Activated naive CD4-positive, alpha-beta T cell treated with anti-CD3 and anti-CD28 coated beads, Interleukin-2, amount 50 U/mL, for 16 hours (primary cell): ENCODE data around the gene PLXND1.

Source experiments
- DNase-seq: peaks from one replicate; pipeline ENCODE4 v3.0.0-alpha.2; 2020

PLXND1 gene

GRCh38 chr3:129599073-129599472 is 7.4 kb downstream of the PLXND1 start:
- DNase-seq, result no peak

GRCh38 chr3:129598484-129598883 is 8.0 kb downstream of the PLXND1 start:
- no peak for DNase-seq

- DNase-seq, result no peak
Measured at GRCh38 chr3:129598000-129598381, 8.5 kb downstream of the PLXND1 start.

GRCh38 chr3:129597087-129597999 is 9.1 kb downstream of the PLXND1 start:
- DNase-seq, result no peak

- no peak for DNase-seq
Measured at GRCh38 chr3:129596194-129597086, 10.0 kb downstream of the PLXND1 start.

GRCh38 chr3:129595544-129596193 is 10.8 kb downstream of the PLXND1 start:
- DNase-seq, result no peak

- no peak for DNase-seq
Measured at GRCh38 chr3:129594907-129595390, 11.5 kb downstream of the PLXND1 start.

GRCh38 chr3:129594409-129594808 is 12.1 kb downstream of the PLXND1 start:
- DNase-seq, result no peak

GRCh38 chr3:129593595-129594339 is 12.7 kb downstream of the PLXND1 start:
- peak; percentile 34 for DNase-seq

GRCh38 chr3:129593230-129593594 is 13.3 kb downstream of the PLXND1 start:
- DNase-seq, result no peak

- no peak for DNase-seq
Measured at GRCh38 chr3:129592381-129593131, 13.9 kb downstream of the PLXND1 start.

GRCh38 chr3:129591932-129592331 is 14.5 kb downstream of the PLXND1 start:
- DNase-seq, result no peak

- no peak for DNase-seq
Measured at GRCh38 chr3:129590215-129590614, 16.3 kb downstream of the PLXND1 start.

GRCh38 chr3:129587566-129588210 is 18.8 kb downstream of the PLXND1 start:
- no peak for DNase-seq

- DNase-seq, result no peak
Measured at GRCh38 chr3:129586746-129587430, 19.6 kb downstream of the PLXND1 start.

GRCh38 chr3:129585949-129586657 is 20.4 kb downstream of the PLXND1 start:
- DNase-seq, result no peak

GRCh38 chr3:129584631-129585030 is 21.8 kb downstream of the PLXND1 start:
- DNase-seq, result no peak

GRCh38 chr3:129583289-129583688 is 23.2 kb downstream of the PLXND1 start:
- DNase-seq, result no peak

GRCh38 chr3:129582799-129583198 is 23.7 kb downstream of the PLXND1 start:
- DNase-seq, result no peak

GRCh38 chr3:129581623-129582022 is 24.9 kb downstream of the PLXND1 start:
- no peak for DNase-seq
